ENCODE measurements around the gene TTC39C.

DNA sequence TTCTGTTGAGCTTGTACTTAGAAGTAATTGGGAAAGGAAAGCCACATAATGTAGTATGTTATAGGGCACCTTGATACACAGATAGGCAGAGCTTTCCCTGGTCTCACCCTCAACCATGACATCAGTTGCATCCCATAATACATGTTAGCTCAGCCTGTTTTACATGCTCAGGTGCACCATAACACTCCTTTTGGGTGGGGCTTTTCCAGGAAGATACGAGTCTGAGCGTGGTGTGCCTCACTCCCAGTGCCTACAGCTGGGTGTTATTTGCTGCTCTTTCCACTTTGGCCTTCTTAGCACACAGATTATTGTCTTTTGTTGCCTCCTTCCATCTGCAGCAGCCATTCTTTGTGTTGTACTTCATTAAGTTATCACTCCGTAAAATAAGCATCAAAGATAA lies 11.9 kb downstream of the TTC39C start:
- TF ChIP-seq, protein P1, sequence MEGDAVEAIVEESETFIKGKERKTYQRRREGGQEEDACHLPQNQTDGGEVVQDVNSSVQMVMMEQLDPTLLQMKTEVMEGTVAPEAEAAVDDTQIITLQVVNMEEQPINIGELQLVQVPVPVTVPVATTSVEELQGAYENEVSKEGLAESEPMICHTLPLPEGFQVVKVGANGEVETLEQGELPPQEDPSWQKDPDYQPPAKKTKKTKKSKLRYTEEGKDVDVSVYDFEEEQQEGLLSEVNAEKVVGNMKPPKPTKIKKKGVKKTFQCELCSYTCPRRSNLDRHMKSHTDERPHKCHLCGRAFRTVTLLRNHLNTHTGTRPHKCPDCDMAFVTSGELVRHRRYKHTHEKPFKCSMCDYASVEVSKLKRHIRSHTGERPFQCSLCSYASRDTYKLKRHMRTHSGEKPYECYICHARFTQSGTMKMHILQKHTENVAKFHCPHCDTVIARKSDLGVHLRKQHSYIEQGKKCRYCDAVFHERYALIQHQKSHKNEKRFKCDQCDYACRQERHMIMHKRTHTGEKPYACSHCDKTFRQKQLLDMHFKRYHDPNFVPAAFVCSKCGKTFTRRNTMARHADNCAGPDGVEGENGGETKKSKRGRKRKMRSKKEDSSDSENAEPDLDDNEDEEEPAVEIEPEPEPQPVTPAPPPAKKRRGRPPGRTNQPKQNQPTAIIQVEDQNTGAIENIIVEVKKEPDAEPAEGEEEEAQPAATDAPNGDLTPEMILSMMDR (IDR thresholded peaks at IDR 0.05; ENCODE audit: low read depth, low read length) = no peak
- no peak for TF ChIP-seq EZH2phosphoT487 (IDR thresholded peaks at IDR 0.05; ENCODE audit: low read depth)
